ENCODE data around the gene SGCA. TPM values are rescaled to one million over a fixed set of nuclear protein-coding genes. Genes with fewer than 3 reads are reported as not detected.

SGCA gene
- total RNA-seq, 4 donors from 2014 or later: 1.9 to 15.1 (median 6.9) TPM

DNA sequence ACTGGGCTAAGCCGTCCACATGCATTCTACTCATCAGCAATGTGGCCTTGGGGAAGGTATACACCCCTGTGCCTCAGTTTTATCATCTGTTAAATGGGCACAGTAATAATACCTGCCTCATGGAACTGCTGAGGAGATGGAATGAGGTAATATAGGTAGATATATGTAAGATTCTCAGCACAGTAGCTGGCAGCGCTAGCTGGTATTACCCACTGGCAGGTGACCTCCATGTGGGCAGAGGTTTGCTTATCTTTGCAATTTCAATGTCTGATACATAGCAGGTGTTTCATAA is 1.2 kb upstream of the SGCA start:
- WGBS, 2 donors: 92 to 100% methylated on average over 1 to 2 of the region's 2 CpGs
- no peak overlapping the region for H3K27ac ChIP-seq

DNA sequence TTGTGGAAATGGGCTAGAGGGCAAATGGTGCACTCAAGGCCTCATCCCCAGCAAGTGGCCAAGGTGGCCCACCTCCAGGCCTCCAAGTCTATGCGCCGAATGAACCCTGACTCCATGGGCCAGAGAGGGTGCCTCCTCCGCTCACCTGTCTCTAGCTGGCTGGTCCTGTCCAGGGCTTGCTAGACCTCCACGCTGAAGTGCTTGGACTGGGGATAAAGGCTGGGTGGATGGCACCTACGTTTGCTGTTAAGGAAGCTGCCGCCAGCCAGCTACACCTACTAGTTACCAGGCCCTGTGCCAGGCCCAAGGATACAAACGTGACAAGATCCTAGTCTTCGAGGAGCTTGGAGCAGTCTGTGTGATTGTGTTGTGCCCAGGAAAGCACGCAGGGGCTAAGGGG is 739 bp upstream of the SGCA start:
- TF ChIP-seq POLR2A (IDR thresholded peaks at IDR 0.05): no peak
- TF ChIP-seq, protein P1, sequence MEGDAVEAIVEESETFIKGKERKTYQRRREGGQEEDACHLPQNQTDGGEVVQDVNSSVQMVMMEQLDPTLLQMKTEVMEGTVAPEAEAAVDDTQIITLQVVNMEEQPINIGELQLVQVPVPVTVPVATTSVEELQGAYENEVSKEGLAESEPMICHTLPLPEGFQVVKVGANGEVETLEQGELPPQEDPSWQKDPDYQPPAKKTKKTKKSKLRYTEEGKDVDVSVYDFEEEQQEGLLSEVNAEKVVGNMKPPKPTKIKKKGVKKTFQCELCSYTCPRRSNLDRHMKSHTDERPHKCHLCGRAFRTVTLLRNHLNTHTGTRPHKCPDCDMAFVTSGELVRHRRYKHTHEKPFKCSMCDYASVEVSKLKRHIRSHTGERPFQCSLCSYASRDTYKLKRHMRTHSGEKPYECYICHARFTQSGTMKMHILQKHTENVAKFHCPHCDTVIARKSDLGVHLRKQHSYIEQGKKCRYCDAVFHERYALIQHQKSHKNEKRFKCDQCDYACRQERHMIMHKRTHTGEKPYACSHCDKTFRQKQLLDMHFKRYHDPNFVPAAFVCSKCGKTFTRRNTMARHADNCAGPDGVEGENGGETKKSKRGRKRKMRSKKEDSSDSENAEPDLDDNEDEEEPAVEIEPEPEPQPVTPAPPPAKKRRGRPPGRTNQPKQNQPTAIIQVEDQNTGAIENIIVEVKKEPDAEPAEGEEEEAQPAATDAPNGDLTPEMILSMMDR (IDR thresholded peaks at IDR 0.05): no peak
- Histone ChIP-seq H3K9me3 (no peaks in the 10 kb centered on the region), H3K4me3 (no peak overlapping the region), H3K36me3 (no peaks in the 10 kb centered on the region), H3K4me1 (peaks cover 7 to 57% (median 9%) of the 10 kb centered on the region in 3 donors), H3K27ac (peak overlapping the region in 3 of 4 donors; percentile 79 to 92 (median 83)), H3K27me3 (peaks cover 0 to 5% (median 0%) of the 10 kb centered on the region in 4 donors)
- WGBS, 2 donors: 50 to 78% methylated on average over 5 to 9 of the region's 9 CpGs
- intact Hi-C loops (cut with DNase I): no loop called here
- DNase-seq: no peak

More for the DNA sequence above, 1.2 kb upstream of the SGCA start:
- Histone ChIP-seq H3K36me3 (no peaks in the 10 kb centered on the region), H3K4me1 (peaks cover 7 to 56% (median 9%) of the 10 kb centered on the region in 3 donors), H3K4me3 (no peak overlapping the region), H3K9me3 (no peaks in the 10 kb centered on the region), H3K27me3 (peaks cover 0 to 5% (median 0%) of the 10 kb centered on the region in 4 donors)
- DNase-seq: no peak
- intact Hi-C loops (cut with DNase I): no loop called here
- TF ChIP-seq, protein P1 (IDR thresholded peaks at IDR 0.05): no peak
- no peak for TF ChIP-seq POLR2A (IDR thresholded peaks at IDR 0.05)

DNA sequence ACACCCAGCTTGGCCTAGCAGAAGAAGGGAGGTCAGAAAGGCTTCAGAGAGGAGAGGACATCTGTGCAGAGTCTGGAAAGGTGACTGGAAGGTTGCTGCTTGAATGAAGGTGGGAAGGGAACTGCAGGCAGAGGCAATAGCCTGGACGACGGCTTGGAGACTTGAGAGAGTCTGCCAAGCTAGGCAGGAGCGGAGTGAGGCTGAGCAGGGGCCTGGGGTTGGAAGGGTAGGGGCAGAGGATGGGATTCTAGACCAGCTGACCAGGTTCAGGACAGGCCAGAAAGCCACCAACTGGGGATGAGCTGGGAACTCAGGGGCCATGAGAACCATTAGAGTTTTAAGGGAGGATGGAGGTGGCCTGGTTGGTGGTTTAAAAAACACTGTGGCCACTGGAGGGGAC is 339 bp upstream of the SGCA start:
- WGBS, 2 donors: 77 to 81% methylated on average over 3 of the region's 3 CpGs
- no peak for TF ChIP-seq POLR2A (IDR thresholded peaks at IDR 0.05)
- TF ChIP-seq, protein P1 (IDR thresholded peaks at IDR 0.05): no peak
- no peak for DNase-seq
- intact Hi-C loops (cut with DNase I): no loop called here
- H3K27me3 ChIP-seq: peaks cover 0 to 5% (median 0%) of the 10 kb centered on the region in 4 donors
- H3K4me3 ChIP-seq: peak overlapping the region in 3 of 4 donors; percentile 26 to 57 (median 30)
- H3K36me3 ChIP-seq: no peaks in the 10 kb centered on the region
- peaks cover 7 to 57% (median 9%) of the 10 kb centered on the region in 3 donors for H3K4me1 ChIP-seq
- no peaks in the 10 kb centered on the region for H3K9me3 ChIP-seq
- H3K27ac ChIP-seq: peak overlapping the region in 3 of 4 donors; percentile 79 to 92 (median 83)

DNA sequence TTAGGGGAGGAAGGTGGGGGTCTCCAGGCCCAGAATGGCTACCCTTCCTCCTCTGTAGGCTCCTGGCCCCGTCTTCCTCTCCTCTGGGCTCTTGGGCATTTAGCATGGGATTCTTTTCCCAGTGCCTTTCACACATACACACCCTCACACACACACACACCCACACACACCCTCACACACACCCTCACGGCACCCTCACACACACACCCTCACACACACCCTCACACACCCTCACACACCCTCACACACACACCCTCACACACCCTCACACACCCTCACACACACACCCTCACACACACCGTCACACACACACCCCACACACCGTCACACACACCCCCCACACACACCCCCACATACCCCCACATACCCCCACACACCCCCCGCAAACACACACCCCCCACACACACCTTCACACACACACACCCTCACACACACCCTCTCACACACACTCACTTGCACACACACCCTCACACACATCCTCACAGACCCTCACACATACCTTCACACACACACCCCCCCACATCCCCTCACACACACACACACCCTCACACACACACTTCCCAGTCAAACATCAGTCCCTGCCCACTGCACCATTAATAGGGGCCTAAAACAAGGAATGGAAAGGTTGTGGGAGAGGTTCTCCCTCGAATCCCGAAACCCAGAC is 845 bp downstream of the SGCA start:
- no peak for DNase-seq

DNA sequence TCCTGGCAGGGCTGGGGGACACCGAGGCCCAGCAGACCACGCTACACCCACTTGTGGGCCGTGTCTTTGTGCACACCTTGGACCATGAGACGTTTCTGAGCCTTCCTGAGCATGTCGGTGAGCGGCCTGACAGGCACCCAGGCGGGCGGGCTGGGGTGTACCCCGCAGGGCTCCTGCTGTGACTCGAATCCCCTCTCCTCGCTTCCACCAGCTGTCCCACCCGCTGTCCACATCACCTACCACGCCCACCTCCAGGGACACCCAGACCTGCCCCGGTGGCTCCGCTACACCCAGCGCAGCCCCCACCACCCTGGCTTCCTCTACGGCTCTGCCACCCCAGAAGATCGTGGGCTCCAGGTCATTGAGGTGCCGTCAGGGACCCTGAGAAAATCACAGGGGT is 1.6 kb downstream of the SGCA start:
- TF ChIP-seq, protein P1 (IDR thresholded peaks at IDR 0.05): no peak
- TF ChIP-seq POLR2A (IDR thresholded peaks at IDR 0.05): no peak
- intact Hi-C loops (cut with DNase I): no loop called here
- Histone ChIP-seq H3K27ac (no peak overlapping the region), H3K4me3 (no peak overlapping the region), H3K36me3 (no peaks in the 10 kb centered on the region), H3K9me3 (no peaks in the 10 kb centered on the region), H3K27me3 (peaks cover 0 to 5% (median 0%) of the 10 kb centered on the region in 4 donors), H3K4me1 (peaks cover 2 to 38% (median 4%) of the 10 kb centered on the region in 3 donors)
- DNase-seq: no peak
- 76 to 88% methylated on average over 7 to 14 of the region's 19 CpGs for WGBS, 2 donors

More for the DNA sequence above, 845 bp downstream of the SGCA start:
- H3K27ac ChIP-seq: peak overlapping the region; percentile 50 to 92 (median 81)
- H3K4me1 ChIP-seq: peaks cover 2 to 45% (median 7%) of the 10 kb centered on the region in 3 donors
- intact Hi-C loops (cut with DNase I): no loop called here
- H3K4me3 ChIP-seq: peak overlapping the region in 3 of 4 donors; percentile 26 to 57 (median 30)
- 62 to 69% methylated on average over 5 of the region's 7 CpGs for WGBS, 2 donors
- H3K27me3 ChIP-seq: peaks cover 0 to 5% (median 0%) of the 10 kb centered on the region in 4 donors
- H3K36me3 ChIP-seq: no peaks in the 10 kb centered on the region
- no peak for TF ChIP-seq POLR2A (IDR thresholded peaks at IDR 0.05)
- TF ChIP-seq, protein P1 (IDR thresholded peaks at IDR 0.05): no peak
- H3K9me3 ChIP-seq: no peaks in the 10 kb centered on the region

Measured in esophagus squamous epithelium (tissue), 5 donors.